ENCODE data around the gene BUD31. TPM values are rescaled to one million over a fixed set of nuclear protein-coding genes. Genes with fewer than 3 reads are reported as not detected.
"Not testable (repeated sequence)": the region's sequence is repeated elsewhere in the genome, so short reads cannot be mapped to it uniquely, and the experiment has no call there.

Gene BUD31
- total RNA-seq, 1 donor = 32.9 TPM

DNA sequence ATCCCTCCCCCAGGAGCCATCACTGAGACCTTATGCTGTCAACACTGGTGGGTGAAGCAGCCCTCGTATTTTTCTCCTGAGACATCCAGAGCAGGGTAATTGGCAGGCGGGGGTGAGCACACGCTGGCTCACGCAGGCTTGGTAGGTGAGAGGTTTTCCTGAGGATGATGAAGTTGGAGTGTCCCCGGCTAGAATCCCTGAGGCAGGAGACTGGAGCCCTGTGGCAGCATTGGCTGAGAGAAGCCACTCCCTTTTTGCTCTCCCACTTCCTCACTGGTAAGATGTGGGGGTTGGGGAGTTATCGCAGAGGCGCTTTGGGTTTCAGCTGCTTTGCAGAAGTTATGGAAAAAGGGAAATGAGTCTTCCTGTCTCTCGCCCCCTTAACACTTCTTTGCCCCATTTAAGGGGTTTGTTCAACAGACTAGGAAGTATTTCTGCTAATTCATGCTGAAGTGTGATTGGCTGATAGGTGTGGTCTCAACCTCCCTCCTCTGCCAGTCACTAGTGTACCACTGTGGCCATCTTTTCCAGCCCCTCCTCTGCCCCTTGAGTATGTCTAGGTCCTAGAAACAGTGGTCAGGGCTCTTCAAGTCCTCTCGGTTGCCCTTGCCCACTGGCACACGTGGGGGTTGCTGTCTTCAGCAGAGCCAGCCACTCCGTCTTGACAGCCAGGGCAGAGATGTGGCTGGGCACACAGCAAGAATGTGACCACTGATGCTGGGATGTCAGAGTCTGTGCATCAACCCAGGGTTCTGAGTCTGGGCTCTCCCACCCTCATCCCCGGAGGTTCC is 28.5 kb upstream of the BUD31 start:
- peak in 2 of 3 donors; percentile 75 to 76 for DNase-seq (ENCODE audit: low read depth in 2 of 3, low spot score in 2 of 3)

- DNase-seq (ENCODE audit: low read depth in 2 of 3, low spot score in 2 of 3) = peak in 1 of 3 donors; percentile 80
Measured at GRCh38 chr7:99380823-99381663, 27.7 kb upstream of the BUD31 start.

GRCh38 chr7:99381664-99382075 is 27.1 kb upstream of the BUD31 start:
- no peak for DNase-seq (ENCODE audit: low read depth in 2 of 3, low spot score in 2 of 3)

- DNase-seq (ENCODE audit: low read depth in 2 of 3, low spot score in 2 of 3) = no peak
Measured at GRCh38 chr7:99383203-99383602, 25.6 kb upstream of the BUD31 start.

DNA sequence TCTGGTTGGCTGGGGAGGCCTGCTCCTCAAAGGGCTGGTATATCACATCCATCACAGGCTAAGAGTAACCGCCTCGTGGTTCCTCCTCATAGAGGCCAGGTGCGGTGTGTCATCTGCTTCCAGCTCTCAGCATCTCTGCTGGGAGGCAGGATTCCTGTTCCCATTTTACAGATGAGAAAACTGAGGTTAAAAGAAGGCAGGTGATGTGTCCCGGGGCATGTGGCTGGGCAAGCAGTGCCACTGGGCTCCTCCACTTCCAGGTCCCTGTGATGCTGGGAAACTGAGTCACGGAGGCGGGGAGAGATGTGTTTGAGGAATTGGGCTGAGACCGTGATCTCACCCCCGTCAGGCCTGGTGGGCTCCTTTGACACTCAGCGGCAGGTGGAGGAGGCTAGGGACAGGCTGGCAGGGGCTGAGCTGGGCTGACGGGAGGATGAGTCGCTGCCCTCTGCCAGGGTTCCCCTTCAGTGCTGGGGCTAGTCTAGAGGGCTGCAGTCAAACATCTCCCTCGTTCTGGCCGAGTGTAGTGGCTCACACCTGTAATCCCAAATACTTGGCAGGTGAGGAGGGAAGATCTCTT is 24.9 kb upstream of the BUD31 start:
- DNase-seq (ENCODE audit: low read depth in 2 of 3, low spot score in 2 of 3) = no peak

DNA sequence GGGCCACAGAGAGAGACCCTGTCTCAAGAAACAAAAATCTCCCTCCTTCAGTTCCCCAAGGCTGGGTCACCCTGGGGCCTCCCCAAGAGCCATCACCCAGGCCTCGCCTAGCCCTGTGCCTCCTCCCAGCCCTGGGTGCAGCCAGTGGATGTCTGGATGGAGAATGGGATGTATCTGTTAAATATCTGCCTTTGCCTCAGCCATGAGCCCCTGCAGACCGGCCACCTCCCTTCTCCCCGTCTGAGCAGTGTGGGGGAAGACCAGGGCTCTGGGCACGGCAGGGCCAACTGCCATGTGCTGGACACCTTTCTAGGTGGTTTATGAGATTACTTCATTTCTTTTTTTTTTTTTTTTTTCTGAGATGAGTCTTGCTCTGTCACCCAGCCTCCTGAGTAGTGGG is 24.2 kb upstream of the BUD31 start:
- no peak for DNase-seq (ENCODE audit: low read depth in 2 of 3, low spot score in 2 of 3)

GRCh38 chr7:99385564-99385963 is 23.2 kb upstream of the BUD31 start:
- no peak for DNase-seq (ENCODE audit: low read depth in 2 of 3, low spot score in 2 of 3)

GRCh38 chr7:99386584-99387238 is 22.1 kb upstream of the BUD31 start:
- peak in 2 of 3 donors; percentile 67 to 79 for DNase-seq (ENCODE audit: low read depth in 2 of 3, low spot score in 2 of 3)

DNA sequence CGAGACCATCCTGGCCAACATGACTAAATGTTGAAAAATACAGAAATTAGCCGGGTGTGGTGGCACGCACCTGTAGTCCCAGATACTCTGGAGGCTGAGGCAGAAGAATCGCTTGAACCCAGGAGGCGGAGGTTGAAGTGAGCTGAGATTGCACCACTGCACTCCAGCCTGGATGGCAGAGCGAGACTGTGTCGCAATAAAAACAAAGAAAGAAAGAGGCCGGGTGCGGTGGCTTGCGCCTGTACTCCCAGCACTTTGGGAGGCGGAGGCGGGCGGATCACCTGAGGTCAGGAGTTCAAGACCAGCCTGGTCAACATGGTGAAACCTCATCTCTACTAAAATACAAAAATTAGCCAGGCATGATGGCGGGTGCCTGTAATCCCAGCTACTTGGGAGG is 21.5 kb upstream of the BUD31 start:
- not testable (repeated sequence) for DNase-seq (ENCODE audit: low read depth in 2 of 3, low spot score in 2 of 3)

DNA sequence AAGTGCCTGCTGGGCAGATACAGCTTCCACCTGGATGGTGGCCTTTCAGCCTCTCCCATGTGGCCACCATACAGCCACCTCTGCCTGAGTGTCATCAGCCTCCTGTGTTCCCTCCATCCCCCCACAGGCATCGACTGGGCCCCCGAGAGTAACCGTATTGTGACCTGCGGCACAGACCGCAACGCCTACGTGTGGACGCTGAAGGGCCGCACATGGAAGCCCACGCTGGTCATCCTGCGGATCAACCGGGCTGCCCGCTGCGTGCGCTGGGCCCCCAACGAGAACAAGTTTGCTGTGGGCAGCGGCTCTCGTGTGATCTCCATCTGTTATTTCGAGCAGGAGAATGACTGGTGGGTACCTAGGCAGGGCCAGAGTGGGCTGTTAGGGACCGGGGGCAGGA is 20.9 kb upstream of the BUD31 start:
- DNase-seq (ENCODE audit: low read depth in 2 of 3, low spot score in 2 of 3) = no peak

- no peak for DNase-seq (ENCODE audit: low read depth in 2 of 3, low spot score in 2 of 3)
Measured at GRCh38 chr7:99389772-99390171, 19.0 kb upstream of the BUD31 start.

GRCh38 chr7:99390941-99391602 is 17.7 kb upstream of the BUD31 start:
- DNase-seq (ENCODE audit: low read depth in 2 of 3, low spot score in 2 of 3) = no peak

GRCh38 chr7:99392046-99392445 is 16.7 kb upstream of the BUD31 start:
- no peak for DNase-seq (ENCODE audit: low read depth in 2 of 3, low spot score in 2 of 3)

DNA sequence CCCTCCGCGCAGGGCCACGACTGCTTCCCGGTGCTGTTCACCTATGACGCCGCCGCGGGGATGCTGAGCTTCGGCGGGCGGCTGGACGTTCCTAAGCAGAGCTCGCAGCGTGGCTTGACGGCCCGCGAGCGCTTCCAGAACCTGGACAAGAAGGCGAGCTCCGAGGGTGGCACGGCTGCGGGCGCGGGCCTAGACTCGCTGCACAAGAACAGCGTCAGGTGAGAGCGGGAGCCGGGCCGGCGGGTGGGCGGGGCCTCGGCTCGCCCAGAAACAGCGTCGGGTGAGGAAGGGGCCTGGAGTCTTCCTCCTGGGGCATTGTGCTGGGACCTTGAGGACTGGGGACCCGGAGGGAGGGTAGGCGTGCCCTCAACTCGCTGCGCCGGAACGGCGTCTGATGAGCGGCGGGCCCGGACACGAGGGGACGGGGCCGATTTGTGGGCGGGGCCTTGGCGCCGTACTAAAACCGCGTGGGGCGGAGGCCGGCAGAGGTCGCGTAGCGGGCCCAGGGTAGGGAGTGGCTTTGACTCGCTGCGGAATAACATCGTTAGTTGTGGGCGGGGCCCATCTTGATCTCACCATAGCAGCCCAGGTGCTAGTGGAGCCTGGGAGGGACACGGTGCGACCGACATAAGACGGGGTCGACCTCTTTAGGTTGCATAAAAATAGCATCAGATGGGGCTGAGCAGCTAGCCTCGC is 16.0 kb upstream of the BUD31 start:
- peak; percentile 70 to 79 (median 79) for DNase-seq (ENCODE audit: low read depth in 2 of 3, low spot score in 2 of 3)

DNA sequence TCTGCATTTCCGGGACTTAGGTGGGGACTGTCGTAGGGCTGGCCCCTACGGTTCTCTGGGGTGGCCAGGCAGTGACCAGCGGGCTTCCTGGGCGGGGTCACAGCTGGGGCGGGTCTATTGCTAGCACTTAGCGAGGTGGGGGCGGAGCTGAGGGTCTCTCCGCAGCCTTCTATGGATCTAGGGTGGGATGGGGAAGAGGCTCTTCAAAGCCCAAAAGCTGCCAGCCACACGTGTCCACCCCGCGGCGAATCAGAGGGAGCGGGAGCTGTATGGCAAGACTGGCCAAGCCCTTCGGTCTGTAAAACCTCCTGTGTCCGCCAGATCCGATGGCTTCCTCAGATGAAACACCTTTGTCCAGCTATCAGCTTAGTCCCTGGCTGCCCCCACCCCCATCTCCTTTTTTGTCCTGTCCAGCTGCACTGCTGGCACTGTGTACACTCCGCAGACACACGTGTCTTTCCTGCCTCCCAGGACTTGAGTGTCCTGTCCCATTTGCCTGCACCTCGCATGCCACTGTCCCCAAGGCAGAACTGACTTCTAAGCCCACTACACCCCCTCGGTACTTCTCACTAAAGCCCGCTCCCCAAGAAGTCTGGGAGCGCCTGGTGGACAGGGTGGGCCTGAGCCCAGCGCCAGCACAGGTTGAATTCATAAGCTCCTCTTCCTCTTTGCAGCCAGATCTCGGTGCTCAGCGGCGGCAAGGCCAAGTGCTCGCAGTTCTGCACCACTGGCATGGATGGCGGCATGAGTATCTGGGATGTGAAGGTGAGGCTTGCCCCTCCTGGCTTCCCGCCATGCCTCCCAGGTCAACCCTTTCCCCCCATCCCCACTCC is 15.2 kb upstream of the BUD31 start:
- DNase-seq (ENCODE audit: low read depth in 2 of 3, low spot score in 2 of 3) = no peak

- no peak for DNase-seq (ENCODE audit: low read depth in 2 of 3, low spot score in 2 of 3)
Measured at GRCh38 chr7:99394188-99394502, 14.6 kb upstream of the BUD31 start.

- DNase-seq (ENCODE audit: low read depth in 2 of 3, low spot score in 2 of 3) = no peak
Measured at GRCh38 chr7:99395616-99396327, 13.0 kb upstream of the BUD31 start.
